Esophagus muscularis mucosa (tissue), 4 donors: Measurements from ENCODE around the gene EXOC3L4. TPM values are rescaled to one million over a fixed set of nuclear protein-coding genes. Genes with fewer than 3 reads are reported as not detected.
A peak's percentile ranks its signal among the peaks of the same experiment; 100 is the strongest.

Experiments
- DNase-seq: peaks from one replicate; pipeline ENCODE4 v3.0.0-alpha.2; 2017; ENCODE audit errors: extremely low spot score
- H3K27ac ChIP-seq, 4 donors: fragments of 200-600 bp; sonication (generic); replicated peaks in 1 of 4; 1 replicate in 3 of 4; 2 replicates in 1 of 4; pipeline ENCODE4 v1.5.1; 2016 to 2019; ENCODE audit warnings: mild to moderate bottlenecking in 1 of 4
- H3K27me3 ChIP-seq, 4 donors: fragments of 200-600 bp; sonication (generic); one replicate each; pipeline versions ENCODE4 v1.5.1 to v1.6.0; 2016 to 2019
- H3K36me3 ChIP-seq, 4 donors: fragments of 200-600 bp; sonication (generic); one replicate each; pipeline ENCODE4 v1.5.1; 2016 to 2019
- H3K4me1 ChIP-seq, 4 donors: fragments of 200-600 bp; sonication (generic); one replicate each; pipeline ENCODE4 v1.5.1; 2016 to 2019
- H3K4me3 ChIP-seq, 4 donors: fragments of 200-600 bp; sonication (generic); 1 replicate in 2 of 4; 2 replicates in 2 of 4; pipeline ENCODE4 v1.5.1; 2016 to 2019; ENCODE audit warnings: mild to moderate bottlenecking in 4 of 4, moderate library complexity in 1 of 4
- H3K9me3 ChIP-seq, 4 donors: fragments of 200-600 bp; sonication (generic); 1 replicate in 3 of 4; 2 replicates in 1 of 4; pipeline ENCODE4 v1.5.1; 2016 to 2019
- EP300 ChIP-seq: sonication (generic); formaldehyde crosslinking; IDR thresholded peaks from one replicate; pipeline ENCODE4 v1.6.1; 2017; ENCODE audit warnings: antibody characterized with exemption
- POLR2A ChIP-seq: fragments of 450-650 bp; IDR thresholded peaks from one replicate; pipeline ENCODE4 v1.6.1; 2017; ENCODE audit warnings: antibody characterized with exemption, moderate library complexity, mild to moderate bottlenecking, low read depth
- POLR2AphosphoS5 ChIP-seq, 2 donors: sonication (generic); formaldehyde crosslinking; IDR thresholded peaks; one replicate each; pipeline ENCODE4 v1.6.1; 2017; ENCODE audit warnings: antibody characterized with exemption in 2 of 2
- WGBS: methylation state at CpG from one replicate; pipeline ENCODE4 v1.1.5; 2018; 5-methylcytosine and 5-hydroxymethylcytosine counted together
- intact Hi-C: fragments of 100-400 bp; cut with DNase I; formaldehyde crosslinking; loops from one replicate; pipeline ENCODE4 v1.15.1; 2023
- total RNA-seq, 4 donors: library from RNA; depleted of rRNA; stranded (reverse); fragments of >200 nt; gene quantifications; one replicate each; pipeline versions ENCODE4 v1.1.0 to v1.2.1, GENCODE V29; 2016
- TF ChIP-seq, protein P1 (sequence below), 3 experiments: fragments of 200-600 bp in 2 of 3; fragments of 450-650 bp in 1 of 3; sonication (generic) in 2 of 3; IDR thresholded peaks; one replicate each; pipeline ENCODE4 v1.5.1; 2017 to 2019; ENCODE audit warnings: antibody characterized with exemption in 3 of 3, mild to moderate bottlenecking in 2 of 3, moderate library complexity in 1 of 3

Gene EXOC3L4
- total RNA-seq, 4 donors from 2014 or later: 0.42 to 2.0 (median 1.2) TPM

DNA sequence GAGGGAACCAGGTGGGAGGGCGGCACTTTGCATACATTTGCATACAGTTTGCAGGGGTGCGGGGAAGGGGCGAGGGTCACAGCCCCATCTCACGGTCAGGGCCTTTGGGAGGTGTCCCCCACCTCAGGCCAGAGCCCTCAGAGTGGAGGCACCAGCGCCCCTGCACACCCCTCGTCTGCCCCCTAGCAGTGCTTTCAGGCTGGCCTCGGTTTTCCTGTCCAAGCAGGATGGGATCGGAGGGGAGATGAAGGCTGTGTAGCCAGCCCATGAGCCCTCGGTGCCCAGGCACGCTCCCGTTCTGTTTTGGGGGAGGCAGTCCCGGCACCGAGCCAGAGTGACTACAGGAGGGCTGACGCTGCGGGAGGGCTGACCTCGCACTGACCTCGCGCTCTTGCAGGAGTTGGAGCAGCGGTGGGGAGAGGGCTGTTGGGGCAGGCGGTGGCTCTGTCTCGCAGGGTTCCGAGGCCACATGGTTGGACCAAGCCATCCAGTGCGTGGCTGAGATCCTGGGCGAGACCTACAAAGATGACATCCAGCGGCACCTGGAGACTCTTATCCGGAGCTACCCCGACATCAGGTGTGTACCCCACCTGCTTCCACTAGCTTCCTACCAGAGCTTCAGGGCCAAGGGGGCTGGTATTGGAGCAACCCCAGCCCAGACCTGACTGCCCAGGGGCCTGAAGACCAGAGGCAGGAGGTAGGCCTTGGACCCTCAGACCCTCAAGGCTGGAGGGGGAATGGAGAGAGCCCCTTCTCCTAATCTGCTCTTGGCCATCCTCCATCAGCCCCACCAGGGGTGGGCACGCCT lies 13.6 kb downstream of the EXOC3L4 start:
- peaks cover 35 to 67% (median 65%) of the 10 kb centered on the region in 4 donors for H3K4me1 ChIP-seq
- intact Hi-C loops: loop anchor here (5.0 kb wide), 2 partner anchors 34 to 79 kb away; no protein-coding TSS in a partner anchor

DNA sequence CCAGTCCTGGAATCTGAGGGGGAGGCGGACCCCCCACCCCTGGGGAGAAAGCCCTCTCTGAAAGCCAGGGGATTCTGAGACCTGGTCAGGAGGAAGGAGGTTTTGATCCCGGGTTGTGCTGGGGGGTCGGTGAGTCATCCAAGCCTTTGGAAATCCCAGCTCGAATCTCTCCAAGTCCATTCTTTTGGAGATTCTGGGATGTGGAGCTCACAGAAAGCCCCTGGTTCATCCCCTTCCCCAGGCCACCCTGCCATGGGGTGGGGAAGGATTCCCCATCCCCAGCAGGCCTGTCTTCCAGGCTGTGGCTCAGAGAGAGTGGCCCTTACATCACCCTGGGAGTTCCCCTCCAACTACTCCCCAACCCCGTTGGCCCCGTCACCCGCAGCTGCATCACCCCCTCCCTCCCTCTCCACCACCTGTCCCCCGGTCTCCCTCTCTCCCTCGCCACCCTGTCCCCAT lies 14.3 kb downstream of the EXOC3L4 start:
- intact Hi-C loops: loop anchor here (5.0 kb wide), 2 partner anchors 34 to 79 kb away; no protein-coding TSS in a partner anchor
- Histone ChIP-seq H3K4me1 (peaks cover 29 to 67% (median 64%) of the 10 kb centered on the region in 4 donors), H3K36me3 (no peaks in the 10 kb centered on the region), H3K9me3 (no peaks in the 10 kb centered on the region), H3K27me3 (peaks cover 0 to 41% (median 13%) of the 10 kb centered on the region in 4 donors), H3K27ac (peak overlapping the region in 3 of 4 donors; percentile 16 to 53 (median 40)), H3K4me3 (no peak overlapping the region)
- TF ChIP-seq POLR2AphosphoS5 (IDR thresholded peaks at IDR 0.05) (no peak), POLR2A (no peak), EP300 (no peak)
- TF ChIP-seq, protein P1, sequence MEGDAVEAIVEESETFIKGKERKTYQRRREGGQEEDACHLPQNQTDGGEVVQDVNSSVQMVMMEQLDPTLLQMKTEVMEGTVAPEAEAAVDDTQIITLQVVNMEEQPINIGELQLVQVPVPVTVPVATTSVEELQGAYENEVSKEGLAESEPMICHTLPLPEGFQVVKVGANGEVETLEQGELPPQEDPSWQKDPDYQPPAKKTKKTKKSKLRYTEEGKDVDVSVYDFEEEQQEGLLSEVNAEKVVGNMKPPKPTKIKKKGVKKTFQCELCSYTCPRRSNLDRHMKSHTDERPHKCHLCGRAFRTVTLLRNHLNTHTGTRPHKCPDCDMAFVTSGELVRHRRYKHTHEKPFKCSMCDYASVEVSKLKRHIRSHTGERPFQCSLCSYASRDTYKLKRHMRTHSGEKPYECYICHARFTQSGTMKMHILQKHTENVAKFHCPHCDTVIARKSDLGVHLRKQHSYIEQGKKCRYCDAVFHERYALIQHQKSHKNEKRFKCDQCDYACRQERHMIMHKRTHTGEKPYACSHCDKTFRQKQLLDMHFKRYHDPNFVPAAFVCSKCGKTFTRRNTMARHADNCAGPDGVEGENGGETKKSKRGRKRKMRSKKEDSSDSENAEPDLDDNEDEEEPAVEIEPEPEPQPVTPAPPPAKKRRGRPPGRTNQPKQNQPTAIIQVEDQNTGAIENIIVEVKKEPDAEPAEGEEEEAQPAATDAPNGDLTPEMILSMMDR (IDR thresholded peaks at IDR 0.05): no peak
- 56% methylated on average over 6 of the region's 9 CpGs for WGBS
- no peak for DNase-seq

More for the DNA sequence above, 13.6 kb downstream of the EXOC3L4 start:
- Histone ChIP-seq H3K9me3 (no peaks in the 10 kb centered on the region), H3K4me3 (no peak overlapping the region), H3K36me3 (no peaks in the 10 kb centered on the region), H3K27me3 (peaks cover 0 to 47% (median 19%) of the 10 kb centered on the region in 4 donors), H3K27ac (peak overlapping the region in 3 of 4 donors; percentile 16 to 53 (median 40))
- TF ChIP-seq EP300 (no peak), POLR2AphosphoS5 (IDR thresholded peaks at IDR 0.05) (no peak), POLR2A (no peak)
- TF ChIP-seq, protein P1 (IDR thresholded peaks at IDR 0.05): no peak
- no peak for DNase-seq
- WGBS: 88% methylated on average over 22 of the region's 28 CpGs

- Histone ChIP-seq H3K27ac (peak overlapping the region; percentile 20 to 76 (median 53)), H3K9me3 (no peaks in the 10 kb centered on the region), H3K4me1 (peaks cover 19 to 65% (median 62%) of the 10 kb centered on the region in 4 donors), H3K4me3 (peak overlapping the region in 2 of 4 donors; percentile 5 to 18), H3K36me3 (no peaks in the 10 kb centered on the region), H3K27me3 (peaks cover 0 to 30% (median 3%) of the 10 kb centered on the region in 4 donors)
- no peak for DNase-seq
- TF ChIP-seq POLR2AphosphoS5 (IDR thresholded peaks at IDR 0.05) (no peak), POLR2A (no peak), EP300 (no peak)
- TF ChIP-seq, protein P1 (IDR thresholded peaks at IDR 0.05): no peak
- 41% methylated on average over 11 of the region's 32 CpGs for WGBS
- intact Hi-C loops: loop anchor here (5.0 kb wide), 2 partner anchors 33 to 78 kb away; no protein-coding TSS in a partner anchor
These were observed 15.3 kb downstream of the EXOC3L4 start for GRCh38 chr14:103109535-103110441.

GRCh38 chr14:103110681-103111231 lies 16.2 kb downstream of the EXOC3L4 start:
- intact Hi-C loops: no loop called here
- 73% methylated on average over 14 of the region's 14 CpGs for WGBS
- peaks cover 22 to 65% (median 62%) of the 10 kb centered on the region in 4 donors for H3K4me1 ChIP-seq

More at GRCh38 chr14:103110681-103111231, 16.2 kb downstream of the EXOC3L4 start:
- peak overlapping the region; percentile 20 to 76 (median 53) for H3K27ac ChIP-seq
- H3K27me3 ChIP-seq: peaks cover 0 to 21% (median 2%) of the 10 kb centered on the region in 4 donors
- TF ChIP-seq EP300: no peak
- TF ChIP-seq, protein P1 (IDR thresholded peaks at IDR 0.05): no peak
- no peaks in the 10 kb centered on the region for H3K36me3 ChIP-seq
- H3K9me3 ChIP-seq: no peaks in the 10 kb centered on the region
- no peak overlapping the region for H3K4me3 ChIP-seq
- no peak for DNase-seq
